NCI-H146 (cell line): ENCODE measurements around the gene NFASC.

Source experiments
- DNase-seq: peaks from one replicate; lab custom pipeline; 2025; lab: John Stamatoyannopoulos, UW

The NFASC gene

GRCh38 chr1:205041998-205042910, 171.6 kb downstream of the NFASC start:
- no peak for DNase-seq

- DNase-seq: peak; percentile 82
Observed at GRCh38 chr1:205042911-205043806, 172.5 kb downstream of the NFASC start, which contains the start of gene CNTN2. TSS of gene CNTN2 (plus strand) at chr1:205043212. CDS start at chr1:205053186, 9,974 bp downstream.

GRCh38 chr1:205043866-205044265, 173.2 kb downstream of the NFASC start:
- no peak for DNase-seq

- no peak for DNase-seq
Observed at GRCh38 chr1:205044741-205045140, 174.1 kb downstream of the NFASC start.

GRCh38 chr1:205045146-205045545, 174.5 kb downstream of the NFASC start:
- no peak for DNase-seq

- no peak for DNase-seq
Observed at GRCh38 chr1:205046870-205047269, 176.2 kb downstream of the NFASC start.

GRCh38 chr1:205047764-205048231, 177.1 kb downstream of the NFASC start:
- no peak for DNase-seq

GRCh38 chr1:205048382-205048781, 177.7 kb downstream of the NFASC start:
- DNase-seq: no peak

- no peak for DNase-seq
Observed at GRCh38 chr1:205049479-205049878, 178.8 kb downstream of the NFASC start.

- no peak for DNase-seq
Observed at GRCh38 chr1:205052690-205053089, 182.0 kb downstream of the NFASC start.

GRCh38 chr1:205053296-205053695, 182.6 kb downstream of the NFASC start:
- no peak for DNase-seq

GRCh38 chr1:205054013-205054412, 183.4 kb downstream of the NFASC start:
- no peak for DNase-seq

GRCh38 chr1:205056188-205056611, 185.5 kb downstream of the NFASC start:
- DNase-seq: no peak

- no peak for DNase-seq
Observed at GRCh38 chr1:205056956-205057568, 186.4 kb downstream of the NFASC start.

- DNase-seq: no peak
Observed at GRCh38 chr1:205057808-205058575, 187.3 kb downstream of the NFASC start.

GRCh38 chr1:205058853-205059252, 188.2 kb downstream of the NFASC start:
- DNase-seq: no peak

GRCh38 chr1:205059660-205060059, 189.0 kb downstream of the NFASC start:
- DNase-seq: no peak

- no peak for DNase-seq
Observed at GRCh38 chr1:205060746-205061145, 190.1 kb downstream of the NFASC start.

GRCh38 chr1:205061227-205061626, 190.6 kb downstream of the NFASC start:
- no peak for DNase-seq

GRCh38 chr1:205061665-205062069, 191.0 kb downstream of the NFASC start:
- DNase-seq: peak; percentile 74

- DNase-seq: no peak
Observed at GRCh38 chr1:205062319-205062718, 191.7 kb downstream of the NFASC start.
